Neural cell (in vitro differentiated cells): ENCODE data around the gene RPL41. TPM values are rescaled to one million over a fixed set of nuclear protein-coding genes. Genes with fewer than 3 reads are reported as not detected.

Experiments used
- H2AFZ ChIP-seq: fragments of 200-600, 300-800 bp; sonication (generic), shearing (Covaris generic); 2 replicates; pipeline ENCODE4 v1.6.0; 2014; ENCODE audit warnings: low read depth, mild to moderate bottlenecking, antibody characterized with exemption, low read length, moderate library complexity
- H3F3A ChIP-seq: fragments of 200-600 bp; shearing (Covaris generic); 2 replicates; pipeline ENCODE4 v1.6.1; 2016; ENCODE audit warnings: mild to moderate bottlenecking, moderate library complexity, mixed read lengths, antibody characterized with exemption, low read length; ENCODE audit not compliant: insufficient read depth, poor library complexity, severe bottlenecking
- H3K27ac ChIP-seq: fragments of 200-600, 300-800 bp; sonication (generic), shearing (Covaris generic); 2 replicates; pipeline ENCODE4 v1.5.1; 2014; ENCODE audit warnings: mild to moderate bottlenecking, low read length, moderate library complexity
- H3K27me3 ChIP-seq: fragments of 300-800, 200-600 bp; sonication (generic), shearing (Covaris generic); 2 replicates; pipeline ENCODE4 v1.6.0; 2014; ENCODE audit warnings: mild to moderate bottlenecking, low read depth, low read length, moderate library complexity; ENCODE audit not compliant: insufficient read depth
- H3K36me3 ChIP-seq: fragments of 300-800, 200-600 bp; sonication (generic), shearing (Covaris generic); 2 replicates; pipeline ENCODE4 v1.5.1; 2014; ENCODE audit warnings: mild to moderate bottlenecking, antibody characterized with exemption, low read length, moderate library complexity; ENCODE audit not compliant: insufficient read depth
- H3K4me2 ChIP-seq: fragments of 300-800, 200-600 bp; sonication (generic), shearing (Covaris generic); 2 replicates; pipeline ENCODE4 v1.6.0; 2014; ENCODE audit warnings: mild to moderate bottlenecking, low read length
- H3K4me3 ChIP-seq: fragments of 300-800, 200-600 bp; sonication (generic), shearing (Covaris generic); 2 replicates; pipeline ENCODE4 v1.5.1; 2014; ENCODE audit warnings: mild to moderate bottlenecking, low read length, moderate library complexity
- H3K79me2 ChIP-seq: fragments of 200-600 bp; shearing (Covaris generic); replicated peaks from 2 replicates; pipeline ENCODE4 v1.6.0; 2014; ENCODE audit warnings: mild to moderate bottlenecking, low read length, moderate library complexity; ENCODE audit not compliant: insufficient read depth
- H3K9ac ChIP-seq: fragments of 300-800, 200-600 bp; sonication (generic), shearing (Covaris generic); 2 replicates; pipeline ENCODE4 v1.6.1; 2016; ENCODE audit warnings: mild to moderate bottlenecking, low read length, mixed read lengths
- H3K9me2 ChIP-seq: fragments of 200-600 bp; shearing (Covaris generic); 2 replicates; pipeline ENCODE4 v1.6.1; 2016; ENCODE audit warnings: mild to moderate bottlenecking, low read length, mixed read lengths; ENCODE audit not compliant: insufficient read depth
- H3K9me3 ChIP-seq: fragments of 200-600, 300-800 bp; sonication (generic), shearing (Covaris generic); 2 replicates; pipeline ENCODE4 v1.6.1; 2016; ENCODE audit warnings: mild to moderate bottlenecking, mixed run types, low read length, moderate library complexity, mixed read lengths
- H4K20me1 ChIP-seq: fragments of 200-600 bp; shearing (Covaris generic); 2 replicates; pipeline ENCODE4 v1.6.1; 2016; ENCODE audit warnings: mild to moderate bottlenecking, mixed run types; ENCODE audit not compliant: insufficient read depth
- CTCF ChIP-seq: fragments of 450-650 bp; IDR thresholded peaks from 2 replicates; pipeline ENCODE4 v1.5.1; 2014; ENCODE audit warnings: antibody characterized with exemption, mild to moderate bottlenecking, moderate library complexity; ENCODE audit not compliant: poor library complexity, severe bottlenecking
- EP300 ChIP-seq: fragments of 450-650 bp; conservative IDR thresholded peaks from 2 replicates; pipeline ENCODE4 v1.6.1; 2014; ENCODE audit warnings: antibody characterized with exemption, mild to moderate bottlenecking, moderate library complexity; ENCODE audit not compliant: poor library complexity, severe bottlenecking
- EZH2 ChIP-seq: fragments of 200-600, 300-800 bp; shearing (Covaris generic), sonication (generic); IDR thresholded peaks from 2 replicates; pipeline ENCODE4 v1.6.1; 2014; ENCODE audit warnings: antibody characterized with exemption, low read length, borderline replicate concordance, mild to moderate bottlenecking; ENCODE audit not compliant: insufficient read depth, poor library complexity, severe bottlenecking
- MXI1 ChIP-seq: fragments of 450-650 bp; conservative IDR thresholded peaks from 2 replicates; pipeline ENCODE4 v1.6.1; 2014; ENCODE audit warnings: antibody characterized with exemption, mild to moderate bottlenecking; ENCODE audit not compliant: poor library complexity, severe bottlenecking
- POLR2AphosphoS5 ChIP-seq: IDR thresholded peaks from 2 replicates; pipeline ENCODE4 v1.6.1; 2012
- RAD21 ChIP-seq: fragments of 450-650 bp; conservative IDR thresholded peaks from 2 replicates; pipeline ENCODE4 v1.6.1; 2014; ENCODE audit warnings: antibody characterized with exemption, mild to moderate bottlenecking, moderate library complexity
- REST ChIP-seq: IDR thresholded peaks from 2 replicates; pipeline ENCODE4 v1.6.1; 2012; ENCODE audit warnings: borderline replicate concordance
- SMC3 ChIP-seq: fragments of 450-650 bp; conservative IDR thresholded peaks from 2 replicates; pipeline ENCODE4 v1.6.1; 2014; ENCODE audit warnings: antibody characterized with exemption, mild to moderate bottlenecking, moderate library complexity; ENCODE audit not compliant: poor library complexity
- TAF1 ChIP-seq: IDR thresholded peaks from 2 replicates; pipeline ENCODE4 v1.6.1; 2012; ENCODE audit warnings: low read depth
- polyA plus RNA-seq: library from polyadenylated mRNA; depleted of rRNA; stranded (reverse); fragments of >200 nt; gene quantifications from 2 replicates; pipeline ENCODE4 v1.2.3, GENCODE V29; 2014

The RPL41 gene
- polyA plus RNA-seq, 1 donor from 2014 or later, result 2,186 TPM

- TF ChIP-seq RAD21 (no peak), CTCF (no peak), REST (no peak), EP300 (no peak), SMC3 (no peak), TAF1 (no peak), EZH2 (no peak), MXI1 (no peak), POLR2AphosphoS5 (no peak)
- H3K9me3 ChIP-seq, result no peaks in the 10 kb centered on the region
- H3K9me2 ChIP-seq, result no peaks in the 10 kb centered on the region
- no peaks in the 10 kb centered on the region for H3F3A ChIP-seq
- H3K4me3 ChIP-seq, result peak within 1 kb of the TSS; percentile 70
- peak within 1 kb of the TSS; percentile 47 for H3K9ac ChIP-seq
- H3K27me3 ChIP-seq, result peaks cover 43% of the 10 kb centered on the region
- H3K36me3 ChIP-seq, result no peaks in the 10 kb centered on the region
- peak within 1 kb of the TSS; percentile 80 for H3K4me2 ChIP-seq
- H2AFZ ChIP-seq, result peak within 1 kb of the TSS; percentile 33
- no peak within 1 kb of the TSS for H3K27ac ChIP-seq
- H3K79me2 ChIP-seq, result no peaks in the 10 kb centered on the region
- H4K20me1 ChIP-seq, result no peaks in the 10 kb centered on the region
Measured at GRCh38 chr12:56079723-56080555, 36.5 kb upstream of the RPL41 start, which contains the start of gene ERBB3. Gene ERBB3 (plus strand): TSS chr12:56080165. CDS start chr12:56080301, 136 bp downstream.

- TF ChIP-seq SMC3, result no peak
- TF ChIP-seq MXI1, result no peak
- no peak for TF ChIP-seq CTCF
- no peak for TF ChIP-seq TAF1
- TF ChIP-seq POLR2AphosphoS5, result no peak
- no peak for TF ChIP-seq REST
- TF ChIP-seq EP300, result no peak
- no peak for TF ChIP-seq EZH2
- no peak for TF ChIP-seq RAD21
- H3K27me3 ChIP-seq, result peaks cover 43% of the 10 kb centered on the region
Measured at GRCh38 chr12:56080556-56081138, 35.8 kb upstream of the RPL41 start.

More at GRCh38 chr12:56080556-56081138, 35.8 kb upstream of the RPL41 start:
- no peaks in the 10 kb centered on the region for H3K36me3 ChIP-seq
- H3K9me2 ChIP-seq, result no peaks in the 10 kb centered on the region
- H3K27ac ChIP-seq, result no peak overlapping the region
- peak overlapping the region; percentile 47 for H3K9ac ChIP-seq
- H3K9me3 ChIP-seq, result no peaks in the 10 kb centered on the region
- H2AFZ ChIP-seq, result no peak overlapping the region
- H4K20me1 ChIP-seq, result no peaks in the 10 kb centered on the region
- H3K4me3 ChIP-seq, result peak overlapping the region; percentile 70
- H3F3A ChIP-seq, result no peaks in the 10 kb centered on the region
- peak overlapping the region; percentile 80 for H3K4me2 ChIP-seq
- no peaks in the 10 kb centered on the region for H3K79me2 ChIP-seq
